ENCODE measurements around the gene CHMP4B. TPM values are rescaled to one million over a fixed set of nuclear protein-coding genes. Genes with fewer than 3 reads are reported as not detected.
"Not testable (repeated sequence)": the region's sequence is repeated elsewhere in the genome, so short reads cannot be mapped to it uniquely, and the experiment has no call there.

Gene CHMP4B
- total RNA-seq, 2 experiments from 2014 or later, result 82.0 to 82.9 TPM

GRCh38 chr20:33791540-33791939 lies 19.6 kb upstream of the CHMP4B start:
- Mint-ChIP-seq H3K4me3 (no peak overlapping the region), H3K27me3 (no peaks in the 10 kb centered on the region), H3K9me3 (no peaks in the 10 kb centered on the region), H3K27ac (no peak overlapping the region), H3K36me3 (ENCODE audit: low read depth) (peaks cover 5% of the 10 kb centered on the region), H3K4me1 (ENCODE audit: low read depth) (peaks cover 8% of the 10 kb centered on the region)
- no peak for TF ChIP-seq CTCF (IDR thresholded peaks at IDR 0.05)
- ATAC-seq, result no peak
- ChIA-PET POLR2A (interaction anchor here (0.9 to 1.2 kb wide), 2 partner anchors 20 to 105 kb away, joined by 3 read pairs; partner anchors contain the start of gene E2F1), CTCF (interaction anchor here (0.8 to 2.6 kb wide), 18 partner anchors 9 to 278 kb away, joined by 3 to 20 read pairs (median 4); partner anchors contain the start of gene CHMP4B)
- no peak for DNase-seq
- intact Hi-C loops (cut with micrococcal nuclease), result no loop called here

DNA sequence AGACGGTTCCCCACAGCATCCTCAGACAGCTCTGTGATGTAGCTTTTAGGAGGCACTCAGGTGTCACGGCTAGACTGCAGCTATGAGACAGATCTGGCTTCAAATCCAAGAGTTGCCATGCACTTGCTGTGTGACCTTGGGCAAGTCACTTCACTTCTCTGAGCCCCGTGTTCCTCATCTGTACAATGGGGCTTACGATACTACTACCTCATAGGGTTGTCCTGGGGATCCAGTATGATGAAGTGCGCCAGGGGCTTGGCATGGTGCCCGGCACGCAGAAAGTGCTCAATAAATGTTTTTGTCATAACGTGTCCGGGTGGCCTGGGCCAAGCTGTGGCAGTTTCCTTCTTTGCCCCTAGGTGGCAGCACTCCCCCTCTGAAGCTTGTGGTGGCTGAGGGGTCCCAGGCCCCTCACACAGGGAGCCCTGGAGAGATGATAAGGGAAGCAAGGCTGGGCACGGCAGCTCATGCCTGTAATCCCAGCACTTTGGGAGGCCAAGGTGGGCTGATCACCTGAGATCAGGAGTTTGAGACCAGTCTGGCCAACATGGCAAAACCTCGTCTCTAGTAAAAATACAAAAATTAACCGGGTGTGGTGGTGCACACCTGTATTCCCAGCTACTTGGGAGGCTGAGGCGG lies 19.1 kb upstream of the CHMP4B start:
- TF ChIP-seq CTCF (IDR thresholded peaks at IDR 0.05), result peak; percentile 88
- peak; percentile 86 for ATAC-seq
- H3K27me3 Mint-ChIP-seq, result no peaks in the 10 kb centered on the region
- no peak overlapping the region for H3K4me3 Mint-ChIP-seq
- H3K4me1 Mint-ChIP-seq (ENCODE audit: low read depth), result peaks cover 6% of the 10 kb centered on the region
- H3K36me3 Mint-ChIP-seq (ENCODE audit: low read depth), result peaks cover 5% of the 10 kb centered on the region
- intact Hi-C loops (cut with micrococcal nuclease), result no loop called here
- DNase-seq, result peak; percentile 60
- no peaks in the 10 kb centered on the region for H3K9me3 Mint-ChIP-seq
- POLR2A ChIA-PET, result interaction anchor here (0.9 to 1.0 kb wide), 2 partner anchors 18 to 20 kb away, joined by 3 read pairs; no protein-coding TSS in a partner anchor
- CTCF ChIA-PET, result interaction anchor here (0.8 to 2.6 kb wide), 22 partner anchors 9 to 278 kb away, joined by 3 to 20 read pairs (median 3); partner anchors contain the start of gene CHMP4B
- no peak overlapping the region for H3K27ac Mint-ChIP-seq

GRCh38 chr20:33792598-33792989 lies 18.6 kb upstream of the CHMP4B start:
- H3K36me3 Mint-ChIP-seq (ENCODE audit: low read depth); H3K9me3 Mint-ChIP-seq; H3K4me3 Mint-ChIP-seq; H3K27me3 Mint-ChIP-seq; intact Hi-C loops (cut with micrococcal nuclease); H3K4me1 Mint-ChIP-seq (ENCODE audit: low read depth); ATAC-seq; H3K27ac Mint-ChIP-seq; DNase-seq: not testable (repeated sequence)
- CTCF ChIA-PET, result interaction anchor here (0.8 to 2.6 kb wide), 18 partner anchors 8 to 277 kb away, joined by 3 to 20 read pairs (median 4); partner anchors contain the start of gene CHMP4B
- POLR2A ChIA-PET, result interaction anchor here (1.0 kb wide), 1 partner anchor 17 kb away, joined by 3 read pairs; no protein-coding TSS in a partner anchor

GRCh38 chr20:33793011-33793931 lies 17.9 kb upstream of the CHMP4B start:
- Mint-ChIP-seq H3K9me3 (no peaks in the 10 kb centered on the region), H3K36me3 (ENCODE audit: low read depth) (peaks cover 5% of the 10 kb centered on the region), H3K4me3 (no peak overlapping the region), H3K27me3 (no peaks in the 10 kb centered on the region), H3K27ac (no peak overlapping the region), H3K4me1 (ENCODE audit: low read depth) (peaks cover 2% of the 10 kb centered on the region)
- DNase-seq (no peak), ATAC-seq (no peak)
- TF ChIP-seq CTCF (IDR thresholded peaks at IDR 0.05), result no peak
- POLR2A ChIA-PET, result interaction anchor here (1.0 kb wide), 1 partner anchor 17 kb away, joined by 3 read pairs; no protein-coding TSS in a partner anchor
- CTCF ChIA-PET, result interaction anchor here (0.8 to 2.6 kb wide), 15 partner anchors 10 to 320 kb away, joined by 3 to 20 read pairs (median 3); partner anchors contain the start of gene CHMP4B
- intact Hi-C loops (cut with micrococcal nuclease), result no loop called here

GRCh38 chr20:33796263-33796906 lies 14.8 kb upstream of the CHMP4B start:
- no peaks in the 10 kb centered on the region for H3K9me3 Mint-ChIP-seq
- intact Hi-C loops (cut with micrococcal nuclease), result no loop called here
- no peak for ATAC-seq
- no peak overlapping the region for H3K27ac Mint-ChIP-seq
- no peaks in the 10 kb centered on the region for H3K4me1 Mint-ChIP-seq (ENCODE audit: low read depth)
- ChIA-PET CTCF (no interaction called here), POLR2A (no interaction called here)
- H3K4me3 Mint-ChIP-seq, result no peak overlapping the region
- no peak for DNase-seq
- no peak for TF ChIP-seq CTCF (IDR thresholded peaks at IDR 0.05)
- no peaks in the 10 kb centered on the region for H3K36me3 Mint-ChIP-seq (ENCODE audit: low read depth)
- no peaks in the 10 kb centered on the region for H3K27me3 Mint-ChIP-seq

All from activated CD8-positive, alpha-beta T cell treated with anti-CD3 and anti-CD28 coated beads for 36 hours (primary cell).